NOMO-1 (cell line): ENCODE data around the gene PROSER3.
"Not testable (repeated sequence)": the region's sequence is repeated elsewhere in the genome, so short reads cannot be mapped to it uniquely, and the experiment has no call there.

ENCODE experiments used
- DNase-seq, 2 experiments: peaks; one replicate each; lab custom pipeline; 2025; ENCODE audit not compliant: unreplicated experiment in 2 of 2; lab: John Stamatoyannopoulos, UW

PROSER3 gene

GRCh38 chr19:35722461-35722860, 35.5 kb upstream of the PROSER3 start:
- DNase-seq = no peak

GRCh38 chr19:35722897-35723296, 35.1 kb upstream of the PROSER3 start:
- DNase-seq = no peak

- no peak for DNase-seq
These were observed 34.3 kb upstream of the PROSER3 start for GRCh38 chr19:35723671-35724070.

GRCh38 chr19:35724132-35724531, 33.8 kb upstream of the PROSER3 start:
- not testable (repeated sequence) for DNase-seq

- DNase-seq = no peak
These were observed 33.4 kb upstream of the PROSER3 start for GRCh38 chr19:35724560-35724959.

GRCh38 chr19:35725216-35725861, 32.6 kb upstream of the PROSER3 start:
- DNase-seq = no peak

- no peak for DNase-seq
These were observed 30.7 kb upstream of the PROSER3 start for GRCh38 chr19:35727053-35727955.

- DNase-seq = no peak
These were observed 29.8 kb upstream of the PROSER3 start for GRCh38 chr19:35727956-35728706.

- DNase-seq = no peak
These were observed 29.0 kb upstream of the PROSER3 start for GRCh38 chr19:35729021-35729420.

GRCh38 chr19:35729763-35730162, 28.2 kb upstream of the PROSER3 start:
- no peak for DNase-seq

- no peak for DNase-seq
These were observed 27.6 kb upstream of the PROSER3 start for GRCh38 chr19:35730326-35730725.

GRCh38 chr19:35731353-35731752, 26.6 kb upstream of the PROSER3 start:
- DNase-seq = no peak

- no peak for DNase-seq
These were observed 26.1 kb upstream of the PROSER3 start for GRCh38 chr19:35731779-35732405.

GRCh38 chr19:35732540-35733179, 25.3 kb upstream of the PROSER3 start:
- DNase-seq = no peak

GRCh38 chr19:35733180-35734125, 24.5 kb upstream of the PROSER3 start:
- DNase-seq = no peak

- DNase-seq = no peak
These were observed 23.7 kb upstream of the PROSER3 start for GRCh38 chr19:35734273-35734672.

- DNase-seq = no peak
These were observed 23.1 kb upstream of the PROSER3 start for GRCh38 chr19:35734889-35735288.

- no peak for DNase-seq
These were observed 20.8 kb upstream of the PROSER3 start for GRCh38 chr19:35736913-35737886.
